Ishikawa (cell line): ENCODE measurements around the gene PLXNB2.

Experiments
- CEBPB ChIP-seq: IDR thresholded peaks from 2 replicates; pipeline ENCODE4 v1.6.1; 2012
- CREB1 ChIP-seq: IDR thresholded peaks from 2 replicates; pipeline ENCODE4 v1.6.1; 2012; ENCODE audit warnings: low read depth
- EP300 ChIP-seq: IDR thresholded peaks from 2 replicates; pipeline ENCODE4 v1.6.1; 2012; ENCODE audit warnings: borderline replicate concordance
- NFIC ChIP-seq: IDR thresholded peaks from 2 replicates; pipeline ENCODE4 v1.6.1; 2012
- RAD21 ChIP-seq: IDR thresholded peaks from 2 replicates; pipeline ENCODE4 v1.6.1; 2012; ENCODE audit warnings: low read depth
- TAF1 ChIP-seq: IDR thresholded peaks from 2 replicates; pipeline ENCODE4 v1.6.1; 2012; ENCODE audit warnings: low read depth, mild to moderate bottlenecking
- ZBTB7A ChIP-seq: IDR thresholded peaks from 2 replicates; pipeline ENCODE4 v1.6.1; 2012; ENCODE audit warnings: low read depth
- TF ChIP-seq, protein P1 (sequence below): IDR thresholded peaks from 2 replicates; pipeline ENCODE4 v1.6.1; 2012; ENCODE audit warnings: low read depth, mild to moderate bottlenecking
- TF ChIP-seq, protein P2 (sequence below): IDR thresholded peaks from 2 replicates; pipeline ENCODE4 v1.6.1; 2012
- TF ChIP-seq, protein P3 (sequence below): IDR thresholded peaks from 2 replicates; pipeline ENCODE4 v1.6.1; 2012

DNA sequence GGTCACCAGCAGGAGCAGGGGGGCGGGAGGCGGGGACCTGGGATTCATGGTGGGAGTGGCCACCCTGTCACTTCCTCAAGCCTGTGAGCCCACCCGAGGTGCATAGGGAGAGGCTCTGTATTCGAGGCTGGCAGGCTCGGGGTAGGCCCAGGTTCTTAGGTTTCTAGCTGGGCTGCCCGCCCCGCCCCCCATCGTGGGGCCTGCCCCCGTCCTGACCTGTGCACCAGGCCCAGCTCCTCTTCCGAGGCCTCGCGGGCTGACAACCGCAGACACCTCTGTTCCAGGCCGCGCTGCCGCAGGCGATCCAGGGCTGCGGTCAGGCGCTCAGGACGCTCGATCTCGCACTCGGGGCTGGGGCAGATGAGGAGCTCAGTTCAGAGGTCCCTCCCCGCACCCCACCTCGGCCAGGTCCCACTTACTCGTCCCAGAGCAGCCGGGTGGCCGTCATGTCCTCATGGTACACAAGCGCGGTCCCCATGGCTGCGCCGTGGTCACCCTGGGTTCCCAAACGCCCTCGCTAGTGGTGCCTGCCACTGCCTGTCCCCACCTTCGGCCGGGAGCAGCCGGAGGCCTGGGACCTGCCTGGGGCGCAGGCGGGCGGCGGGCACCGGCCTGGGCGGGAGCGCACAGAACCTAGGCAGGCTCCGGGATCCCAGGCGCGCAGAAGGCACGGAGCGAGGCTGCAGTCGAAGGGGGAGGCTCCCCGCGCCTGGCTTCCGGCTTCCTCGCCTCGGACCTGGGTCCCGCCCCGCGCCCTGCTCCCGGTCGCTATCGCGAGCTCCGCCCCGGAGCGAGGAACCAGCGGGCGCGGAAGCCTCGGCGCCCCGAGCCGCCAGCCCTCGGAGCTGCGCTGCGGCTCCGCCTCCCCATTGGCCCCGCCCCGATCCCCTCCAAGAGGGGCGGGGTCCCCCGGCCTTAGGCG lies 56.6 kb downstream of the PLXNB2 start, which contains the start of gene HDAC10:
- TF ChIP-seq, protein P1, sequence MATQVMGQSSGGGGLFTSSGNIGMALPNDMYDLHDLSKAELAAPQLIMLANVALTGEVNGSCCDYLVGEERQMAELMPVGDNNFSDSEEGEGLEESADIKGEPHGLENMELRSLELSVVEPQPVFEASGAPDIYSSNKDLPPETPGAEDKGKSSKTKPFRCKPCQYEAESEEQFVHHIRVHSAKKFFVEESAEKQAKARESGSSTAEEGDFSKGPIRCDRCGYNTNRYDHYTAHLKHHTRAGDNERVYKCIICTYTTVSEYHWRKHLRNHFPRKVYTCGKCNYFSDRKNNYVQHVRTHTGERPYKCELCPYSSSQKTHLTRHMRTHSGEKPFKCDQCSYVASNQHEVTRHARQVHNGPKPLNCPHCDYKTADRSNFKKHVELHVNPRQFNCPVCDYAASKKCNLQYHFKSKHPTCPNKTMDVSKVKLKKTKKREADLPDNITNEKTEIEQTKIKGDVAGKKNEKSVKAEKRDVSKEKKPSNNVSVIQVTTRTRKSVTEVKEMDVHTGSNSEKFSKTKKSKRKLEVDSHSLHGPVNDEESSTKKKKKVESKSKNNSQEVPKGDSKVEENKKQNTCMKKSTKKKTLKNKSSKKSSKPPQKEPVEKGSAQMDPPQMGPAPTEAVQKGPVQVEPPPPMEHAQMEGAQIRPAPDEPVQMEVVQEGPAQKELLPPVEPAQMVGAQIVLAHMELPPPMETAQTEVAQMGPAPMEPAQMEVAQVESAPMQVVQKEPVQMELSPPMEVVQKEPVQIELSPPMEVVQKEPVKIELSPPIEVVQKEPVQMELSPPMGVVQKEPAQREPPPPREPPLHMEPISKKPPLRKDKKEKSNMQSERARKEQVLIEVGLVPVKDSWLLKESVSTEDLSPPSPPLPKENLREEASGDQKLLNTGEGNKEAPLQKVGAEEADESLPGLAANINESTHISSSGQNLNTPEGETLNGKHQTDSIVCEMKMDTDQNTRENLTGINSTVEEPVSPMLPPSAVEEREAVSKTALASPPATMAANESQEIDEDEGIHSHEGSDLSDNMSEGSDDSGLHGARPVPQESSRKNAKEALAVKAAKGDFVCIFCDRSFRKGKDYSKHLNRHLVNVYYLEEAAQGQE = no peak
- TF ChIP-seq ZBTB7A (no peak), CEBPB (no peak), TAF1 (no peak; the same call in 1 of the 2 replicates), EP300 (no peak), CREB1 (no peak), NFIC (no peak), RAD21 (no peak)
- TF ChIP-seq, protein P2, sequence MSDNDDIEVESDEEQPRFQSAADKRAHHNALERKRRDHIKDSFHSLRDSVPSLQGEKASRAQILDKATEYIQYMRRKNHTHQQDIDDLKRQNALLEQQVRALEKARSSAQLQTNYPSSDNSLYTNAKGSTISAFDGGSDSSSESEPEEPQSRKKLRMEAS = peak; percentile 39
- TF ChIP-seq, protein P3, sequence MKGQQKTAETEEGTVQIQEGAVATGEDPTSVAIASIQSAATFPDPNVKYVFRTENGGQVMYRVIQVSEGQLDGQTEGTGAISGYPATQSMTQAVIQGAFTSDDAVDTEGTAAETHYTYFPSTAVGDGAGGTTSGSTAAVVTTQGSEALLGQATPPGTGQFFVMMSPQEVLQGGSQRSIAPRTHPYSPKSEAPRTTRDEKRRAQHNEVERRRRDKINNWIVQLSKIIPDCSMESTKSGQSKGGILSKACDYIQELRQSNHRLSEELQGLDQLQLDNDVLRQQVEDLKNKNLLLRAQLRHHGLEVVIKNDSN = no peak
